IMR-90 (cell line): ENCODE data around the gene TLX1. TPM values are rescaled to one million over a fixed set of nuclear protein-coding genes. Genes with fewer than 3 reads are reported as not detected.

Experiments used
- ATAC-seq: fragments of 200-7000 bp; cut with Tn5 transposase; 2 replicates; pipeline ENCODE4 v1.9.1; 2020; ENCODE audit warnings: low read depth, mild to moderate bottlenecking, moderate library complexity
- BruUV-seq: library from RNA; stranded (reverse); fragments of 400-500 nt; replicated peaks from 2 replicates; lab custom pipeline; 2021; lab: Mats Ljungman, UMichigan
- CTCF ChIA-PET: fragments of 300-600 bp; formaldehyde crosslinking; extraction: SDS; loops from one replicate; lab custom pipeline; 2021; ENCODE audit warnings: antibody characterized with exemption; lab: Yijun Ruan, JAX
- POLR2A ChIA-PET: fragments of 300-600 bp; sonication (Branson Sonifier 250); formaldehyde crosslinking; loops from one replicate; lab custom pipeline; 2022; ENCODE audit warnings: antibody characterized with exemption; ENCODE audit not compliant: unreplicated experiment; lab: Charles Lee
- DNase-seq: peaks from one replicate; pipeline ENCODE4 v3.0.0; 2013
- H2AFZ ChIP-seq: replicated peaks from 2 replicates; pipeline ENCODE3; 2013; ENCODE audit warnings: low read length, mild to moderate bottlenecking; ENCODE audit not compliant: poor library complexity
- H2AK5ac ChIP-seq: 2 replicates; pipeline ENCODE4 v1.6.1; 2013; ENCODE audit warnings: low read depth, low read length, inconsistent platforms
- H2AK9ac ChIP-seq: replicated peaks from 2 replicates; pipeline ENCODE3; 2013; ENCODE audit warnings: mild to moderate bottlenecking, low read depth, low read length, moderate library complexity; ENCODE audit not compliant: poor library complexity
- H2BK120ac ChIP-seq: 2 replicates; pipeline ENCODE4 v1.6.1; 2013; ENCODE audit warnings: low read depth, low read length, inconsistent platforms
- H2BK15ac ChIP-seq: 3 replicates; pipeline ENCODE4 v1.6.1; 2013; ENCODE audit warnings: low read depth, low read length, inconsistent platforms
- H2BK20ac ChIP-seq: 2 replicates; pipeline ENCODE4 v1.6.1; 2013; ENCODE audit warnings: low read depth, mild to moderate bottlenecking, inconsistent platforms, low read length, moderate library complexity
- H2BK5ac ChIP-seq: 2 replicates; pipeline ENCODE4 v1.6.1; 2013; ENCODE audit warnings: mild to moderate bottlenecking, low read depth, low read length, inconsistent platforms; ENCODE audit not compliant: poor library complexity, severe bottlenecking
- H3K14ac ChIP-seq: replicated peaks from 2 replicates; pipeline ENCODE4 v1.6.1; 2013; ENCODE audit warnings: low read depth, low read length, inconsistent platforms
- H3K18ac ChIP-seq: 2 replicates; pipeline ENCODE4 v1.6.1; 2013; ENCODE audit warnings: low read depth, low read length, control low read depth
- H3K23ac ChIP-seq: 2 replicates; pipeline ENCODE4 v1.6.1; 2013; ENCODE audit warnings: low read depth, low read length, inconsistent platforms
- H3K27ac ChIP-seq: 2 replicates; pipeline ENCODE4 v1.5.1; 2013; ENCODE audit warnings: mild to moderate bottlenecking, control low read depth, low read length; ENCODE audit not compliant: insufficient read depth
- H3K27me3 ChIP-seq: 2 replicates; pipeline ENCODE4 v1.6.1; 2013; ENCODE audit warnings: low read length; ENCODE audit not compliant: control insufficient read depth, insufficient read depth
- H3K36me3 ChIP-seq: 2 replicates; pipeline ENCODE4 v1.6.1; 2013; ENCODE audit warnings: low read length, mixed read lengths; ENCODE audit not compliant: control insufficient read depth, insufficient read depth
- H3K4ac ChIP-seq: 2 replicates; pipeline ENCODE4 v1.6.1; 2013; ENCODE audit warnings: low read depth, low read length, inconsistent platforms
- H3K4me1 ChIP-seq: 2 replicates; pipeline ENCODE4 v1.6.1; 2013; ENCODE audit warnings: low read length, mixed read lengths; ENCODE audit not compliant: control insufficient read depth, insufficient read depth
- H3K4me2 ChIP-seq: 2 replicates; pipeline ENCODE4 v1.6.1; 2013; ENCODE audit warnings: low read depth, mild to moderate bottlenecking, control low read depth, low read length, moderate library complexity
- H3K4me3 ChIP-seq: 2 replicates; pipeline ENCODE4 v1.5.1; 2013; ENCODE audit warnings: low read depth, mild to moderate bottlenecking, control low read depth, low read length, moderate library complexity; ENCODE audit not compliant: insufficient read depth
- H3K56ac ChIP-seq: 2 replicates; pipeline ENCODE4 v1.6.1; 2013; ENCODE audit warnings: low read length, inconsistent platforms; ENCODE audit not compliant: insufficient read depth; ENCODE audit errors: extremely low read depth
- H3K79me1 ChIP-seq, 2 experiments: 2 replicates each; pipeline ENCODE4 v1.6.1; 2013; ENCODE audit warnings: low read length in 2 of 2, inconsistent platforms in 1 of 2, low read depth in 1 of 2
- H3K9ac ChIP-seq: 2 replicates; pipeline ENCODE4 v1.6.1; 2013; ENCODE audit warnings: low read depth, low read length, control low read depth
- H3K9me1 ChIP-seq: 2 replicates; pipeline ENCODE4 v1.6.1; 2013; ENCODE audit warnings: low read length, inconsistent platforms; ENCODE audit not compliant: insufficient read depth
- H3K9me3 ChIP-seq: 2 replicates; pipeline ENCODE4 v1.6.1; 2013; ENCODE audit warnings: low read length; ENCODE audit not compliant: control insufficient read depth, insufficient read depth
- H4K20me1 ChIP-seq: 2 replicates; pipeline ENCODE4 v1.6.1; 2013; ENCODE audit warnings: low read length, inconsistent platforms; ENCODE audit not compliant: insufficient read depth
- H4K5ac ChIP-seq: 2 replicates; pipeline ENCODE4 v1.6.1; 2013; ENCODE audit warnings: mild to moderate bottlenecking, low read depth, low read length, control low read depth
- H4K8ac ChIP-seq, 2 experiments: 2 replicates each; pipeline ENCODE4 v1.6.1; 2013; ENCODE audit warnings: low read depth in 2 of 2, low read length in 2 of 2, control low read depth in 1 of 2, inconsistent platforms in 1 of 2
- H4K91ac ChIP-seq: 2 replicates; pipeline ENCODE4 v1.6.1; 2013; ENCODE audit warnings: low read depth, low read length, inconsistent platforms; ENCODE audit not compliant: insufficient read depth
- RCOR1 ChIP-seq: IDR thresholded peaks from 2 replicates; pipeline ENCODE4 v1.6.1; 2012; ENCODE audit warnings: mild to moderate bottlenecking, low read length, improper control_type of control experiment; ENCODE audit not compliant: insufficient replicate concordance
- WGBS, 2 experiments: methylation state at CpG; one replicate each; pipeline versions ENCODE4 v1.1.5 to v1.1.7; 2013; ENCODE audit warnings: missing lambda C conversion rate in 2 of 2; ENCODE audit not compliant: insufficient read length in 1 of 2; ENCODE audit errors: extremely low coverage in 2 of 2; 5-methylcytosine and 5-hydroxymethylcytosine counted together
- dilution Hi-C: fragments of 300-500 bp; cut with HindIII; formaldehyde crosslinking; loops from one replicate; pipeline ENCODE4 v1.14.3; 2018; ENCODE audit warnings: low sequenced_read_pairs; ENCODE audit not compliant: unreplicated experiment
- in situ Hi-C: fragments of 300-500 bp; cut with MboI; formaldehyde crosslinking; loops from 3 replicates; pipeline ENCODE4 v1.14.3; 2019; ENCODE audit warnings: low sequenced_read_pairs, inconsistent platforms, mixed read lengths
- intact Hi-C: fragments of 100-400 bp; cut with micrococcal nuclease; formaldehyde crosslinking; loops from 2 replicates; pipeline ENCODE4 v1.10.0; 2022
- polyA plus RNA-seq, 3 experiments: library from polyadenylated mRNA; depleted of rRNA; stranded (reverse); fragments of >200 nt; gene quantifications; 2 replicates each; pipeline ENCODE4 v1.2.3, GENCODE V29; 2012; ENCODE audit warnings: low replicate concordance in 1 of 3
- total RNA-seq: library from RNA; depleted of rRNA; stranded (reverse); fragments of >200 nt; gene quantifications from 2 replicates; pipeline ENCODE4 v1.2.3, GENCODE V29; 2012

The TLX1 gene
- total and polyA plus RNA-seq, 2 of the 4 experiments (the other 2 are of a cell fraction) = not detected

GRCh38 chr10:101134299-101135127 is 3.4 kb downstream of the TLX1 start:
- in situ Hi-C loops = no loop called here
- CTCF ChIA-PET = interaction anchor here (0.7 to 1.0 kb wide), 2 partner anchors 34 to 39 kb away, joined by 3 read pairs; no protein-coding TSS in a partner anchor

More at GRCh38 chr10:101134299-101135127, 3.4 kb downstream of the TLX1 start:
- Histone ChIP-seq H4K5ac (no peak overlapping the region), H2BK5ac (no peak overlapping the region), H3K4me2 (no peak overlapping the region; the same call in 1 of the 2 replicates), H4K20me1 (peaks cover 14% of the 10 kb centered on the region), H3K79me1 (no peaks in the 10 kb centered on the region), H3K27me3 (peaks cover 100% of the 10 kb centered on the region), H3K14ac (no peak overlapping the region), H2BK20ac (no peak overlapping the region), H4K8ac (no peak overlapping the region), H3K9ac (no peak overlapping the region), H3K4ac (no peak overlapping the region), H3K4me3 (no peak overlapping the region), H2BK15ac (no peak overlapping the region), H3K4me1 (no peaks in the 10 kb centered on the region), H4K91ac (no peak overlapping the region), H3K36me3 (no peaks in the 10 kb centered on the region), H3K9me3 (peaks cover 3% of the 10 kb centered on the region), H2AFZ (no peak overlapping the region), H3K18ac (no peak overlapping the region), H3K27ac (no peak overlapping the region), H2AK9ac (no peak overlapping the region), H2BK120ac (no peak overlapping the region), H3K23ac (no peak overlapping the region), H2AK5ac (no peak overlapping the region), H3K56ac (no peak overlapping the region), H3K9me1 (peaks cover 2% of the 10 kb centered on the region; the same call in 1 of the 2 replicates)
- dilution Hi-C loops (no loop called here), intact Hi-C loops (no loop called here)
- DNase-seq (no peak), ATAC-seq (no peak; the same call in 1 of the 2 replicates)
- POLR2A ChIA-PET = no interaction called here
- 4% methylated on average over 24 of the region's 60 CpGs; no CpG with 5 or more reads in 1 of the 2 experiments for WGBS, 2 experiments
- no peak for TF ChIP-seq RCOR1
- BruUV-seq = no TSS peak
